Measurements from ENCODE around the gene PTPRCAP.
"Not testable (repeated sequence)": the region's sequence is repeated elsewhere in the genome, so short reads cannot be mapped to it uniquely, and the experiment has no call there.

PTPRCAP gene

DNA sequence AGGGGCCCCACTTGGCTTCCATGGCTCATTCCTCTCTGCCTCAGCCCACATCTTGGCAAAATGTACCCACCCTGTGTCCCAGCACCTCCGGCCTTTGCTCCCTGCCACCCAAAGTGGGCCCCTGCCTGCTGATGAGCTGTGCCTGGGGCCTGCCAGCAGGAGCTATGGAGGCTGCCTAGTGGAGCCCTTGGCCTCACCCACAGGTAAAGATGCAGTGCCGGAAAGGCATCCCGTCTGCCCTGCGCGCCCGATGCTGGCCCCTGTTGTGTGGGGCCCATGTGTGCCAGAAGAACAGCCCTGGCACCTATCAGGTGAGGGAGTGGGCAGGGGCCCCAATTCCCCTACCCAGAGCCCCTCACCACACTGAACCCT, 32.3 kb downstream of the PTPRCAP start:
- no peak overlapping the region for H3K4me3 ChIP-seq (ENCODE audit: low read depth, low read length)
- TF ChIP-seq, protein P1, sequence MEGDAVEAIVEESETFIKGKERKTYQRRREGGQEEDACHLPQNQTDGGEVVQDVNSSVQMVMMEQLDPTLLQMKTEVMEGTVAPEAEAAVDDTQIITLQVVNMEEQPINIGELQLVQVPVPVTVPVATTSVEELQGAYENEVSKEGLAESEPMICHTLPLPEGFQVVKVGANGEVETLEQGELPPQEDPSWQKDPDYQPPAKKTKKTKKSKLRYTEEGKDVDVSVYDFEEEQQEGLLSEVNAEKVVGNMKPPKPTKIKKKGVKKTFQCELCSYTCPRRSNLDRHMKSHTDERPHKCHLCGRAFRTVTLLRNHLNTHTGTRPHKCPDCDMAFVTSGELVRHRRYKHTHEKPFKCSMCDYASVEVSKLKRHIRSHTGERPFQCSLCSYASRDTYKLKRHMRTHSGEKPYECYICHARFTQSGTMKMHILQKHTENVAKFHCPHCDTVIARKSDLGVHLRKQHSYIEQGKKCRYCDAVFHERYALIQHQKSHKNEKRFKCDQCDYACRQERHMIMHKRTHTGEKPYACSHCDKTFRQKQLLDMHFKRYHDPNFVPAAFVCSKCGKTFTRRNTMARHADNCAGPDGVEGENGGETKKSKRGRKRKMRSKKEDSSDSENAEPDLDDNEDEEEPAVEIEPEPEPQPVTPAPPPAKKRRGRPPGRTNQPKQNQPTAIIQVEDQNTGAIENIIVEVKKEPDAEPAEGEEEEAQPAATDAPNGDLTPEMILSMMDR (IDR thresholded peaks at IDR 0.05; ENCODE audit: low read depth, low read length), result no peak

- no peak overlapping the region for H3K4me3 ChIP-seq (ENCODE audit: low read depth, low read length)
These were observed 32.8 kb downstream of the PTPRCAP start for GRCh38 chr11:67404515-67405195.

DNA sequence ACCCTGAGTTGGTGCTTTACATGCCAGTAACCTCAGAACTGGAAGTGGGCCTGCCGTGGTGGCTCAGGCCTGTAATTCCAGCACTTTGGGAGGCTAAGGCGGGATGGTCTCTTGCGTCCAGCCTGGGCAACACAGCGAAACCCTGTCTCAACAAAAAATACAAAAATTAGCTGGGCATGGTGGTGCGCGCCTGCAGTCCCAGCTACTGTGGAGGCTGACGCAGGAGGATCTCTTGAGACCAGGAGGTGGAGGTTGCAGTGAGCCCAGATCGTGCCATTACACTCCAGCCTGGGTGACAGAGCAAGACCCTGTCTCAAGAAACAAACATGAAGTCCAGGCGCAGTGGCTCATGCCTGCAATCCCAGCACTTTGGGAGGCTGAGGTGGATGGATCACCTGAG, 34.4 kb downstream of the PTPRCAP start:
- H3K4me3 ChIP-seq (ENCODE audit: low read depth, low read length), result not testable (repeated sequence)

More at GRCh38 chr11:67404515-67405195, 32.8 kb downstream of the PTPRCAP start:
- TF ChIP-seq, protein P1 (IDR thresholded peaks at IDR 0.05; ENCODE audit: low read depth, low read length), result no peak

GRCh38 chr11:67402192-67402839, 35.2 kb downstream of the PTPRCAP start:
- H3K4me3 ChIP-seq (ENCODE audit: low read depth, low read length), result peak overlapping the region; percentile 45

DNA sequence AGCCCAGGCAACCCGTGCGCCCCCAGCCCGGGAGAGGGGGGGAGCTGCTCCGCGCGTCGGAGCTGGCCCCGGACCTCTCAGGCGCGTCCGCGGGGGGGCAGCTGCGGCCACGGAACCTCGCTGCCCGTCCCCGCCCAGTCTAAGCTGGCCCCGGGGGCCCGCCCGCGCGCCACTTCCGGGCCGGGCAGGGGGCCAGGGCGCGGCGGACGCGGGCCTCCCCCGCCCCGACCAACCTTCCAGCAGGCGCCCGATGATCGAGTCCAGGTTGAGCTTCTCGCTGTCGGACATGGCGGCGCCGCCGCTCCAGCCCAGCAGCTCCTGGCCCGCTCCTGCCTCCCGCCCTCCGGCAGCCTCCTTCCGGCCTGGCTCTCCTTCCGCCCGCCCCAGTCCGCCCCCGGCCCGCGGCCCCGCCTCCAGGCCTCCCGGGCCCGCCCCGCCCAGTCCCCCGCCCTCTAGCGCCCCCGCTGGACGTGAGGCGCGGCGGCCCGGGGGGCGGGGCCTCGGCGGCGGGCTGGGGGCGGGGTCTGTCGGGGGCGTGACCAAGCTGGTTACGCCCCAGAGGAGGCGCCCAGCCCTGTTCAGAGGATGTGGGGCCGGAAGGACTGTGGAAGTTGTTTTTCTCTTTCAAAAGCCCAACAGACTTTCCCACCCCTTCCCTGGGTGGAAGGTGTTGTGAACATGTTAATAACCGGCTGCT, 35.8 kb downstream of the PTPRCAP start, which contains the start of gene PPP1CA:
PPP1CA (minus strand) TSS at position 364 of the 697 bp plus-strand sequence; CDS start at position 288, 76 bp downstream.
- TF ChIP-seq, protein P1 (IDR thresholded peaks at IDR 0.05; ENCODE audit: low read depth, low read length), result no peak
- H3K4me3 ChIP-seq (ENCODE audit: low read depth, low read length), result peak within 1 kb of the TSS; percentile 95

DNA sequence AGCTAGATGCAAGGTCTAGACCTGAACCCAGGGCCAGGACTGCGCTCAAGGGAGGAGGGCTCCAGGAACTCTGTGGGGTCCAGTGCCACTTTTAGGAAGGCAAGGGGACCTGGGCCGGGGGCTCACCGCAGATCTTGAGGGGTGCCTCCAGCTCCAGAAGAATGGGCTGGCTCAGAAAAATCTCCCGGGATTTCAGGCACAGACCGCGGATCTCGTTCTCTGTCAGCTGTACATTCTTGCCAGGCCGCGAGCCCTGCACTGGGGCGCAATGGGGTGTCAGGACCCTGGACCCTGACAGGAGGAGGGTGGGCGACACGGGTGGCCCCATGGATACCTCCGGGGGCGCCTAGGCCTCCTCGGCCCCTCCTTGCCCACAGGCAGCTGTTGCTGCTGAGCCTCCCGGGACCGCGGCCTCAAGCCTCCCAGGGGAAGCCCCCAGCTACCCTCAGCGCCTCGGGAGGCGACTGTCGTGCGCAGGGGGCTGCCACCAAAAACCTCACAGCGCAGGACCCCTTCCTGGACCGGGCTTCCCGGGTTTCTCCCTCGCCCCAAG, 36.5 kb downstream of the PTPRCAP start:
- TF ChIP-seq, protein P1 (IDR thresholded peaks at IDR 0.05; ENCODE audit: low read depth, low read length), result no peak
- peak overlapping the region; percentile 95 for H3K4me3 ChIP-seq (ENCODE audit: low read depth, low read length)

DNA sequence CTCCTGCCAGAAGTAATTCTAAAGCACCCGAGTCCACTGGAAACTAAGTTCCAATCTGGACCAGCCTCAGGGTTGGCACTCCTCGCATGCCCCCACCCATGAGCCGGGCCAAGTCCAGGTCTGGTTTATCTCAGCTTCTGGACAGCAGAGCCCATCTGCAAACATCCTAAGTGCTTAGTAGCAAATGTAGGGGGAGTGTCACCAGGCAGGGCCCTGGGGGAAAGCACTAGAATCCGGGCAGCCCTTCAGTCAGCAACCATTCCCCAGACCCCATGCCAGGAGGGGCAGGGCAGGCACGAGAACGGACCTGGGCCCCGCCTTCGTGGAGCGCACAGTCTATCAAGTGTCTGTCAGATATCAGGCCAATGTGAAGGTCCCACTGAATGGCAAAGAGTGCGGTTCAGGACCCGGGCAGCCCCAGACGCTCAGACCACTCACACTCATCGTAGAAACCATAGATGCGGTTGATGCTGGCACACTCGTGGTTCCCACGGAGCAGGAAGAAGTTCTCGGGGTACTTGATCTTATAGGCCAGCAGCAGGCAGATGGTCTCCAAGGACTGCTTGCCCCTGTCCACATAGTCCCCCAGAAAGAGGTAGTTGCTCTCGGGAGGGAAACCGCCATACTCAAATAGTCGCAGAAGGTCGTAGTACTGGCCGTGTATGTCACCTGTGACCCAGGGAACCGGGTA, 37.1 kb downstream of the PTPRCAP start:
- TF ChIP-seq, protein P1 (IDR thresholded peaks at IDR 0.05; ENCODE audit: low read depth, low read length), result no peak
- H3K4me3 ChIP-seq (ENCODE audit: low read depth, low read length), result peak overlapping the region; percentile 95
